ENCODE measurements around the gene SLC41A3. TPM values are rescaled to one million over a fixed set of nuclear protein-coding genes. Genes with fewer than 3 reads are reported as not detected.

SLC41A3 gene
- total and polyA plus RNA-seq, 2 of the 8 experiments (the other 6 are each of a cell fraction or from before 2014, with no cell fraction given) = 30.2 to 56.4 TPM

DNA sequence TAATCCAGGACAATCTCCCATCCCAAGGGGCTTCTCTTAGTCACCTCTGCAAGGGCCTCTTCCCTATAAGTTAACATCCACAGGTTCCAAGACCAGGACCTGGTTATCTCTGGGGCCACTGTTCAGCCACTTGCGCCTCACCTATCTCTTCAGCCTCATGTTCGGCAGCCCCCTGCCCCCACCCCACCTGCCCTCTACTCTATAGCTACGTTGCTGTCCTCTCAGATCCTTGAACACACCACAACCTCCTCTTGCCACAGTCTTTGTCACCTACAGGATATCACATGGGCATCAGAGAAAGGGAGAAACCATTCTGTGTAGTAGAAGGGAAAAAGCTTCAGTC lies 33.9 kb downstream of the SLC41A3 start:
- H3K4me1 ChIP-seq (replicated peaks in 1 of 4; ENCODE audit: control insufficient read depth in 3 of 4, insufficient read depth in 4 of 4, low read length in 3 of 4) = no peaks in the 10 kb centered on the region
- H3K4ac ChIP-seq (replicated peaks; ENCODE audit: insufficient read length, low read depth, low read length) = no peak overlapping the region
- no peak overlapping the region for H3K56ac ChIP-seq (replicated peaks; ENCODE audit: insufficient read length, low read depth, low read length)
- H2BK20ac ChIP-seq (ENCODE audit: low read length) = no peak overlapping the region
- no peak overlapping the region for H2BK12ac ChIP-seq (ENCODE audit: low read depth, low read length)
- no peak for FAIRE-seq
- TF ChIP-seq KDM1A (IDR thresholded peaks at IDR 0.05; ENCODE audit: borderline replicate concordance, low read length) (no peak), CEBPB (IDR thresholded peaks at IDR 0.05; ENCODE audit: low read depth, low read length) (no peak), CTCF (IDR thresholded peaks at IDR 0.05; ENCODE audit: control extremely low read depth in 1 of 3, insufficient read depth in 1 of 3, low read depth in 1 of 3, low read length in 3 of 3) (no peak)
- no peak overlapping the region for H3K18ac ChIP-seq (ENCODE audit: extremely low read depth, low read length)
- H3K23me2 ChIP-seq (ENCODE audit: low read depth, low read length) = no peaks in the 10 kb centered on the region; the same call in 1 of the 2 replicates
- ChIA-PET CTCF (ENCODE audit: partially characterized antibody) (interaction anchor here (1.3 kb wide), 1 partner anchor 8 kb away, joined by 3 read pairs; no protein-coding TSS in a partner anchor), POLR2A (ENCODE audit: partially characterized antibody) (no interaction called here)
- H3K4me3 ChIP-seq (ENCODE audit: extremely low read depth in 1 of 4, insufficient read depth in 2 of 4, low read depth in 3 of 4, low read length in 4 of 4) = no peak overlapping the region
- H3K9ac ChIP-seq (replicated peaks in 1 of 4; ENCODE audit: extremely low read depth in 1 of 4, low read depth in 3 of 4, low read length in 3 of 4) = no peak overlapping the region
- H2AFZ ChIP-seq (ENCODE audit: low read length) = no peak overlapping the region
- H2AK5ac ChIP-seq (ENCODE audit: low read depth, low read length) = no peak overlapping the region
- no peak overlapping the region for H2BK5ac ChIP-seq (ENCODE audit: low read depth, low read length)
- no peak overlapping the region for H4K91ac ChIP-seq (replicated peaks; ENCODE audit: insufficient read length, low read length)
- DNase-seq (ENCODE audit: low read depth in 1 of 2, low spot score in 2 of 2) = no peak
- no peak overlapping the region for H2BK120ac ChIP-seq (replicated peaks; ENCODE audit: low read depth, low read length)
- H3K23ac ChIP-seq (ENCODE audit: insufficient read length) = no peak overlapping the region
- H2BK15ac ChIP-seq (ENCODE audit: low read length) = no peak overlapping the region
- no peaks in the 10 kb centered on the region for H4K20me1 ChIP-seq (replicated peaks in 1 of 2; ENCODE audit: control insufficient read depth in 1 of 2, insufficient read depth in 2 of 2, low read length in 2 of 2)
- WGBS, 2 experiments (ENCODE audit: extremely low coverage in 1 of 2, insufficient coverage in 1 of 2, insufficient read length in 1 of 2, insufficient replicate concordance in 2 of 2, low coverage in 1 of 2, low lambda C conversion rate in 2 of 2, missing lambda C conversion rate in 1 of 2) = 95% methylated on average over 3 of the region's 3 CpGs; no CpG with 5 or more reads in 1 of the 2 experiments
- no peaks in the 10 kb centered on the region for H3K9me3 ChIP-seq (ENCODE audit: insufficient read depth in 2 of 2, low read depth in 1 of 2, low read length in 1 of 2)
- H3K14ac ChIP-seq (ENCODE audit: insufficient read length) = no peak overlapping the region
- no peak overlapping the region for H4K5ac ChIP-seq (ENCODE audit: insufficient read length, low read depth, low read length)
- no peak overlapping the region for H4K8ac ChIP-seq (ENCODE audit: extremely low read depth, insufficient read depth, low read length)
- H3K4me2 ChIP-seq (ENCODE audit: insufficient read depth in 1 of 2, low read depth in 2 of 2, low read length in 2 of 2) = no peak overlapping the region
- H3K79me1 ChIP-seq (ENCODE audit: low read depth, low read length) = no peaks in the 10 kb centered on the region; the same call in none of the 2 replicates
- H3K36me3 ChIP-seq (ENCODE audit: control insufficient read depth in 2 of 4, insufficient read depth in 4 of 4, low read length in 3 of 4) = no peaks in the 10 kb centered on the region
- no peak overlapping the region for H3K27ac ChIP-seq (ENCODE audit: low read depth, low read length)
- H3K27me3 ChIP-seq (replicated peaks in 1 of 4; ENCODE audit: control insufficient read depth in 3 of 4, extremely low read depth in 1 of 4, insufficient read depth in 3 of 4, low read length in 3 of 4) = no peaks in the 10 kb centered on the region
- no peaks in the 10 kb centered on the region for H3K79me2 ChIP-seq (ENCODE audit: control insufficient read depth in 1 of 2, insufficient read depth in 2 of 2, low read length in 2 of 2)
